Measurements from ENCODE around the gene HCN2. TPM values are rescaled to one million over a fixed set of nuclear protein-coding genes. Genes with fewer than 3 reads are reported as not detected.
"Not testable (repeated sequence)": the region's sequence is repeated elsewhere in the genome, so short reads cannot be mapped to it uniquely, and the experiment has no call there.

HCN2 gene
- total RNA-seq, 1 experiment from 2014 or later = 9.2 TPM

DNA sequence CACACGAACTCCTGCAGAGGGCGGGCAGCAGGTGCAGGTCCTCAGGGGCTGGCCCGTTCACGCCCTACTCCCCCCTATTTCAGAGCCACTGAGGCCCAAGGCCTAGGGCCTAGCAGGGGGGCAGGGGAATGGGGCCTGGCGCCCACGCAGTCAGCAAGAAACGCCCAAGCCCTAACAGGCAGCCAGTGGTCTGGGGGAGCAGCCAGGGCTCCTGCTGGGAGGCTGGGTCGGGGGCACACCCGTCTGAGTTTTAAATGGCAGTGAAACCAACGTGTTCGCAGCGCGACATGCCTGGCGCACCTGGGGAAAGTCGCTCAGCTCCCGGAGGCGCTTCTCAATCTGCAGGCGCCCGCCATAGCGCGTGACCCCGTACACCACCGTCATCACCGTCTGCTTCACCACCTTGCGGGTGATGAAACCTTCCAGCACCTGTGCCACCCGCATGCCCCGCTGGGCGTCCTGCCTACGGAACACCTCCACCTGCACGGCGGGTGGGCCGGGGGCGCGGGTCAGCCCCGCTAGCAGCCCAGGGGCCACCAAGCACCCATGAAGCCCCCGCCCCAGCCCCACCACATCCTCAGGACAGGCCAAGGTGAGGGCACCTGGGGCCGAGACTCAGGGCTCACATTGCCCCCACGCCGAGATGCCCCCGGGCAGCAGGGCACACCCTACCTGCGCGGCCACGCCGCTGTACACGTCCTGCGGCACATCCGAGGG lies 29.8 kb downstream of the HCN2 start (continued):
- TF ChIP-seq, protein P1, sequence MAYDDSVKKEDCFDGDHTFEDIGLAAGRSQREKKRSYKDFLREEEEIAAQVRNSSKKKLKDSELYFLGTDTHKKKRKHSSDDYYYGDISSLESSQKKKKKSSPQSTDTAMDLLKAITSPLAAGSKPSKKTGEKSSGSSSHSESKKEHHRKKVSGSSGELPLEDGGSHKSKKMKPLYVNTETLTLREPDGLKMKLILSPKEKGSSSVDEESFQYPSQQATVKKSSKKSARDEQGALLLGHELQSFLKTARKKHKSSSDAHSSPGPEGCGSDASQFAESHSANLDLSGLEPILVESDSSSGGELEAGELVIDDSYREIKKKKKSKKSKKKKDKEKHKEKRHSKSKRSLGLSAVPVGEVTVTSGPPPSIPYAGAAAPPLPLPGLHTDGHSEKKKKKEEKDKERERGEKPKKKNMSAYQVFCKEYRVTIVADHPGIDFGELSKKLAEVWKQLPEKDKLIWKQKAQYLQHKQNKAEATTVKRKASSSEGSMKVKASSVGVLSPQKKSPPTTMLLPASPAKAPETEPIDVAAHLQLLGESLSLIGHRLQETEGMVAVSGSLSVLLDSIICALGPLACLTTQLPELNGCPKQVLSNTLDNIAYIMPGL (CRISPR knock-in tag; IDR thresholded peaks at IDR 0.05) = no peak

DNA sequence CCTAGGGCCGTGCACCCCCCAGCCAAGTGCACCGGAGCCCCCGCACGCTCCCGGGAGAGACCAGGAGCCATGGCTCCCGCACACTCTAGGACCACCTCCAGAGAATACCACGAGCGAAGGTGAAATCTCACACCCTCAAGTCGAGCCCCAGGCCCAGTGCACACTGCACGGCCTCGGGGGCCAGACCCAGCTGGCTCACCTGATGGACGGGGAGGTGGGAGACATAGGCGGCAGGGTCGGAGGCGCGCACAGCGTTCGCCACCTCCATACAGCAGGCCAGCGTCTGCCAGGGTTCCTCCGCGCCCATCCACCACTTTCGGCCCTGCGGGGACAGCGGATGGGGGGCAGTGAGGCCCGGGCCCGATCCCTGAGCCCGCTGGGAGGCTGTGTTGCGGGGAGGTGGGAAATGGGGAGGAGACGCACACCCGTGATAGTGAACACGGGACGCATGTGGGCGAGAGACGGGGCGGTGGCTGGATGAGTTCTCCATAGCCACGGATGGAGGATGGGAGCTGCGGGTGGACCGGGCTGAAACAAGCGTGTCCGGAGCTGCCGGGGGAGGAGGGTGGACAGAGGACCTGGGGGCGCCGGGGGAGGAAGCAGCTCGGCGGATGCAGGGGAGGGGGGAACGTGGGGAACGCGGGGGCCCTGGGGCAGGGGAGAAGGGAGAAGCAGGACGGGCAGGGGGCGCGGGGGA lies 30.6 kb downstream of the HCN2 start:
- DNase-seq (ENCODE audit: low spot score) (no peak), ATAC-seq (no peak)
- POLR2A ChIA-PET = no interaction called here
- Mint-ChIP-seq H3K27me3 (ENCODE audit: low read depth) (no peaks in the 10 kb centered on the region), H3K4me1 (no peaks in the 10 kb centered on the region), H3K4me3 (no peak overlapping the region), H3K36me3 (peaks cover 21% of the 10 kb centered on the region), H3K9me3 (no peaks in the 10 kb centered on the region), H3K27ac (no peak overlapping the region)
- TF ChIP-seq, protein P2, sequence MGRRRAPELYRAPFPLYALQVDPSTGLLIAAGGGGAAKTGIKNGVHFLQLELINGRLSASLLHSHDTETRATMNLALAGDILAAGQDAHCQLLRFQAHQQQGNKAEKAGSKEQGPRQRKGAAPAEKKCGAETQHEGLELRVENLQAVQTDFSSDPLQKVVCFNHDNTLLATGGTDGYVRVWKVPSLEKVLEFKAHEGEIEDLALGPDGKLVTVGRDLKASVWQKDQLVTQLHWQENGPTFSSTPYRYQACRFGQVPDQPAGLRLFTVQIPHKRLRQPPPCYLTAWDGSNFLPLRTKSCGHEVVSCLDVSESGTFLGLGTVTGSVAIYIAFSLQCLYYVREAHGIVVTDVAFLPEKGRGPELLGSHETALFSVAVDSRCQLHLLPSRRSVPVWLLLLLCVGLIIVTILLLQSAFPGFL (CRISPR knock-in tag; IDR thresholded peaks at IDR 0.05; ENCODE audit: borderline replicate concordance) = no peak
- TF ChIP-seq, protein P3, sequence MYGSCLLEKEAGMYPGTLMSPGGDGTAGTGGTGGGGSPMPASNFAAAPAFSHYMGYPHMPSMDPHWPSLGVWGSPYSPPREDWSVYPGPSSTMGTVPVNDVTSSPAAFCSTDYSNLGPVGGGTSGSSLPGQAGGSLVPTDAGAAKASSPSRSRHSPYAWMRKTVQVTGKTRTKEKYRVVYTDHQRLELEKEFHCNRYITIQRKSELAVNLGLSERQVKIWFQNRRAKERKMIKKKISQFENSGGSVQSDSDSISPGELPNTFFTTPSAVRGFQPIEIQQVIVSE (CRISPR knock-in tag; IDR thresholded peaks at IDR 0.05; ENCODE audit: borderline replicate concordance) = no peak
- TF ChIP-seq, protein P4, sequence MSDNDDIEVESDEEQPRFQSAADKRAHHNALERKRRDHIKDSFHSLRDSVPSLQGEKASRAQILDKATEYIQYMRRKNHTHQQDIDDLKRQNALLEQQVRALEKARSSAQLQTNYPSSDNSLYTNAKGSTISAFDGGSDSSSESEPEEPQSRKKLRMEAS (CRISPR knock-in tag; IDR thresholded peaks at IDR 0.05) = no peak
- TF ChIP-seq, protein P1 (CRISPR knock-in tag; IDR thresholded peaks at IDR 0.05) = no peak
- TF ChIP-seq JUN (CRISPR knock-in tag; IDR thresholded peaks at IDR 0.05) = no peak
- TF ChIP-seq, protein P5, sequence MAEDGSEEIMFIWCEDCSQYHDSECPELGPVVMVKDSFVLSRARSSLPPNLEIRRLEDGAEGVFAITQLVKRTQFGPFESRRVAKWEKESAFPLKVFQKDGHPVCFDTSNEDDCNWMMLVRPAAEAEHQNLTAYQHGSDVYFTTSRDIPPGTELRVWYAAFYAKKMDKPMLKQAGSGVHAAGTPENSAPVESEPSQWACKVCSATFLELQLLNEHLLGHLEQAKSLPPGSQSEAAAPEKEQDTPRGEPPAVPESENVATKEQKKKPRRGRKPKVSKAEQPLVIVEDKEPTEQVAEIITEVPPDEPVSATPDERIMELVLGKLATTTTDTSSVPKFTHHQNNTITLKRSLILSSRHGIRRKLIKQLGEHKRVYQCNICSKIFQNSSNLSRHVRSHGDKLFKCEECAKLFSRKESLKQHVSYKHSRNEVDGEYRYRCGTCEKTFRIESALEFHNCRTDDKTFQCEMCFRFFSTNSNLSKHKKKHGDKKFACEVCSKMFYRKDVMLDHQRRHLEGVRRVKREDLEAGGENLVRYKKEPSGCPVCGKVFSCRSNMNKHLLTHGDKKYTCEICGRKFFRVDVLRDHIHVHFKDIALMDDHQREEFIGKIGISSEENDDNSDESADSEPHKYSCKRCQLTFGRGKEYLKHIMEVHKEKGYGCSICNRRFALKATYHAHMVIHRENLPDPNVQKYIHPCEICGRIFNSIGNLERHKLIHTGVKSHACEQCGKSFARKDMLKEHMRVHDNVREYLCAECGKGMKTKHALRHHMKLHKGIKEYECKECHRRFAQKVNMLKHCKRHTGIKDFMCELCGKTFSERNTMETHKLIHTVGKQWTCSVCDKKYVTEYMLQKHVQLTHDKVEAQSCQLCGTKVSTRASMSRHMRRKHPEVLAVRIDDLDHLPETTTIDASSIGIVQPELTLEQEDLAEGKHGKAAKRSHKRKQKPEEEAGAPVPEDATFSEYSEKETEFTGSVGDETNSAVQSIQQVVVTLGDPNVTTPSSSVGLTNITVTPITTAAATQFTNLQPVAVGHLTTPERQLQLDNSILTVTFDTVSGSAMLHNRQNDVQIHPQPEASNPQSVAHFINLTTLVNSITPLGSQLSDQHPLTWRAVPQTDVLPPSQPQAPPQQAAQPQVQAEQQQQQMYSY (CRISPR knock-in tag; IDR thresholded peaks at IDR 0.05) = no peak
- TF ChIP-seq TP53 (CRISPR knock-in tag; IDR thresholded peaks at IDR 0.05) = no peak
- TF ChIP-seq, protein P6, sequence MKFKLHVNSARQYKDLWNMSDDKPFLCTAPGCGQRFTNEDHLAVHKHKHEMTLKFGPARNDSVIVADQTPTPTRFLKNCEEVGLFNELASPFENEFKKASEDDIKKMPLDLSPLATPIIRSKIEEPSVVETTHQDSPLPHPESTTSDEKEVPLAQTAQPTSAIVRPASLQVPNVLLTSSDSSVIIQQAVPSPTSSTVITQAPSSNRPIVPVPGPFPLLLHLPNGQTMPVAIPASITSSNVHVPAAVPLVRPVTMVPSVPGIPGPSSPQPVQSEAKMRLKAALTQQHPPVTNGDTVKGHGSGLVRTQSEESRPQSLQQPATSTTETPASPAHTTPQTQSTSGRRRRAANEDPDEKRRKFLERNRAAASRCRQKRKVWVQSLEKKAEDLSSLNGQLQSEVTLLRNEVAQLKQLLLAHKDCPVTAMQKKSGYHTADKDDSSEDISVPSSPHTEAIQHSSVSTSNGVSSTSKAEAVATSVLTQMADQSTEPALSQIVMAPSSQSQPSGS (CRISPR knock-in tag; IDR thresholded peaks at IDR 0.05; ENCODE audit: borderline replicate concordance, low read depth) = no peak
- no peak for TF ChIP-seq KAT7 (CRISPR knock-in tag; IDR thresholded peaks at IDR 0.05; ENCODE audit: borderline replicate concordance)
- TF ChIP-seq ESRRA (CRISPR knock-in tag; IDR thresholded peaks at IDR 0.05; ENCODE audit: borderline replicate concordance) = no peak
- TF ChIP-seq, protein P7, sequence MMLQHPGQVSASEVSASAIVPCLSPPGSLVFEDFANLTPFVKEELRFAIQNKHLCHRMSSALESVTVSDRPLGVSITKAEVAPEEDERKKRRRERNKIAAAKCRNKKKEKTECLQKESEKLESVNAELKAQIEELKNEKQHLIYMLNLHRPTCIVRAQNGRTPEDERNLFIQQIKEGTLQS (CRISPR knock-in tag; conservative IDR thresholded peaks at IDR 0.05) = no peak
- TF ChIP-seq ZNF219 (CRISPR knock-in tag; IDR thresholded peaks at IDR 0.05; ENCODE audit: borderline replicate concordance) = no peak
- TF ChIP-seq, protein P8, sequence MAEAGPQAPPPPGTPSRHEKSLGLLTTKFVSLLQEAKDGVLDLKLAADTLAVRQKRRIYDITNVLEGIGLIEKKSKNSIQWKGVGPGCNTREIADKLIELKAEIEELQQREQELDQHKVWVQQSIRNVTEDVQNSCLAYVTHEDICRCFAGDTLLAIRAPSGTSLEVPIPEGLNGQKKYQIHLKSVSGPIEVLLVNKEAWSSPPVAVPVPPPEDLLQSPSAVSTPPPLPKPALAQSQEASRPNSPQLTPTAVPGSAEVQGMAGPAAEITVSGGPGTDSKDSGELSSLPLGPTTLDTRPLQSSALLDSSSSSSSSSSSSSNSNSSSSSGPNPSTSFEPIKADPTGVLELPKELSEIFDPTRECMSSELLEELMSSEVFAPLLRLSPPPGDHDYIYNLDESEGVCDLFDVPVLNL (CRISPR knock-in tag; IDR thresholded peaks at IDR 0.05; ENCODE audit: borderline replicate concordance, low read depth) = no peak
- TF ChIP-seq, protein P9, sequence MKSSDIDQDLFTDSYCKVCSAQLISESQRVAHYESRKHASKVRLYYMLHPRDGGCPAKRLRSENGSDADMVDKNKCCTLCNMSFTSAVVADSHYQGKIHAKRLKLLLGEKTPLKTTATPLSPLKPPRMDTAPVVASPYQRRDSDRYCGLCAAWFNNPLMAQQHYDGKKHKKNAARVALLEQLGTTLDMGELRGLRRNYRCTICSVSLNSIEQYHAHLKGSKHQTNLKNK (CRISPR knock-in tag; IDR thresholded peaks at IDR 0.05) = no peak
- CTCF ChIA-PET = no interaction called here

DNA sequence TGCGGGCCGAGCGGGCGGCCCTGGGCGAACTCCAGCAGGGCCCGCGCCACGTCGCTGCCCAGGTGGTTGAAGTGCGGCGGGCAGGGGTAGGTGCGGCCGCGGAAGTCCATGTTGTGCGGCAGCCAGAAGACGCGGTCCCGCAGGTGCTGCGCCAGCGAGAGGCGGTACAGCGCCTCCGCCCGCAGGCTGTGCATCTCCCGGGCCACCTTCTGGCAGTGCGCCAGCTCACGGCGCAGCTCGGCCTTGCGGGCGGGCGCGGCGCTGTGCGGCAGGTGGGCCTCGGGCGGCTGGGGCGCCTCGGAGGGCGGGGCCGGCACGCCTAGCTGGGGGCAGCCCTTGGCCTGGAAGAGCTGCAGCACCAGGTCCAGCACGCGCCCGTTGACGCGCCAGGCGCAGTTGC lies 31.5 kb downstream of the HCN2 start:
- H3K27ac Mint-ChIP-seq; ATAC-seq; H3K4me1 Mint-ChIP-seq; H3K9me3 Mint-ChIP-seq; POLR2A ChIA-PET; H3K4me3 Mint-ChIP-seq; CTCF ChIA-PET; H3K27me3 Mint-ChIP-seq (ENCODE audit: low read depth); DNase-seq (ENCODE audit: low spot score): not testable (repeated sequence)
- peaks cover 21% of the 10 kb centered on the region for H3K36me3 Mint-ChIP-seq

Measured in WTC11 (cell line).